Measurements from ENCODE around the gene GPR25. TPM values are rescaled to one million over a fixed set of nuclear protein-coding genes. Genes with fewer than 3 reads are reported as not detected.
"Not testable (repeated sequence)": the region's sequence is repeated elsewhere in the genome, so short reads cannot be mapped to it uniquely, and the experiment has no call there.

Gene GPR25
- total RNA-seq, 1 donor from 2014 or later, result not detected

DNA sequence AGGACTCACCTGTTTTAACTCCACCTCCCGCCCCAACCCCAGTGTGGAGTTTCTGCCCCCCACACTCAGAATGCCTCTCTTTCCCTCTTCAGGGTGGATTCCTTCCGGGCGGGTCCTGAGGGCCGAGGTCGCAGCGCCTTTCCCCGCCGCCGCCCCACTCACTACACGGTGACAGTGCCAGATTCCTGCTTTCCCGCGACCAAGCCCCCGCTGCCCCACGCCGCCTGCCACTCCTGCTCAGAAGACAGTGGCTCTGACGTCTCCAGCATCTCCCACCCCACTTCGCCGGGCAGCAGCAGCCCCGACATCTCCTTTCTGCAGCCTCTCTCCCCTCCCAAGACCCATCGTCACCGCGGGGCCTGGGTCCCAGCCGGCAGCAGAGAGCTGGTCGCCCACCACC, 38.6 kb downstream of the GPR25 start:
- Mint-ChIP-seq H3K27ac (ENCODE audit: unreplicated experiment) (no peak overlapping the region), H3K27me3 (ENCODE audit: low read depth, unreplicated experiment) (no peaks in the 10 kb centered on the region), H3K4me3 (ENCODE audit: unreplicated experiment) (no peak overlapping the region), H3K9me3 (ENCODE audit: unreplicated experiment) (no peaks in the 10 kb centered on the region), H3K36me3 (ENCODE audit: low read depth, unreplicated experiment) (peaks cover 11% of the 10 kb centered on the region), H3K4me1 (ENCODE audit: low read depth, unreplicated experiment) (peaks cover 5% of the 10 kb centered on the region)
- Histone ChIP-seq H4K20me1 (ENCODE audit: insufficient read depth, low read length) (no peaks in the 10 kb centered on the region), H3K4me3 (ENCODE audit: insufficient read depth, low read depth, low read length) (no peak overlapping the region), H3K27ac (ENCODE audit: low read depth, low read length) (no peak overlapping the region), H3K36me3 (ENCODE audit: insufficient read depth, low read length) (no peaks in the 10 kb centered on the region), H3K79me2 (ENCODE audit: insufficient read depth, low read length) (no peaks in the 10 kb centered on the region), H2AFZ (ENCODE audit: low read depth, low read length) (no peak overlapping the region), H3K4me2 (ENCODE audit: low read length) (no peak overlapping the region), H3K9me3 (ENCODE audit: insufficient read depth, low read depth, low read length) (no peaks in the 10 kb centered on the region), H3K4me1 (ENCODE audit: insufficient read depth, low read length) (no peaks in the 10 kb centered on the region), H3K9ac (ENCODE audit: low read length) (no peak overlapping the region), H3K27me3 (ENCODE audit: insufficient read depth, low read length) (no peaks in the 10 kb centered on the region)
- FAIRE-seq (no peak), DNase-seq (ENCODE audit: low read depth) (no peak)
- TF ChIP-seq EZH2 (IDR thresholded peaks at IDR 0.05; ENCODE audit: insufficient read depth, low read length) (no peak), CTCF (IDR thresholded peaks at IDR 0.05; ENCODE audit: insufficient read depth, low read depth, low read length) (no peak)

DNA sequence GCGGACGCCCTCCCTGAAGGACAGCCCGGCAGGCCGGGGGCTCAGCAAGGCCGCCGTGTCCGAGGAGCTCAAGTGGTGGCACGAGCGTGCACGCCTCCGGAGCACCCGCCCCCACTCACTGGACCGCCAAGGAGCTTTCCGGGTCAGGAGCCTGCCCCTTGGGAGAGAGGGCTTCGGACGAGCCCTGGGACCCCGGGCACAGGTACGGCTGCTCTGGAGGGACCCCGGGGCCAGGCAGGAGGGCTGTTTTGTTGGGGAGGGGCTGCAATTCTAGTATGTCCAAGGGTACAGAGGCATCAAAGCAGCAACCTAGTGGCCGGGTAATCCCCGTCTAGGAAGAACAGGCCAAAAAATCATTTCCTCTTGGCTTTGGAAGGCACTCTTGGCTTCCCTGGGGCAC, 39.2 kb downstream of the GPR25 start:
- H3K4me3 ChIP-seq (ENCODE audit: insufficient read depth, low read depth, low read length); H3K4me1 Mint-ChIP-seq (ENCODE audit: low read depth, unreplicated experiment); H3K27me3 Mint-ChIP-seq (ENCODE audit: low read depth, unreplicated experiment); H3K9me3 Mint-ChIP-seq (ENCODE audit: unreplicated experiment); H3K27ac Mint-ChIP-seq (ENCODE audit: unreplicated experiment); H2AFZ ChIP-seq (ENCODE audit: low read depth, low read length); H3K4me2 ChIP-seq (ENCODE audit: low read length); DNase-seq (ENCODE audit: low read depth); H3K4me3 Mint-ChIP-seq (ENCODE audit: unreplicated experiment); H3K36me3 ChIP-seq (ENCODE audit: insufficient read depth, low read length); H3K79me2 ChIP-seq (ENCODE audit: insufficient read depth, low read length); H3K27ac ChIP-seq (ENCODE audit: low read depth, low read length); H3K9me3 ChIP-seq (ENCODE audit: insufficient read depth, low read depth, low read length); FAIRE-seq; H3K27me3 ChIP-seq (ENCODE audit: insufficient read depth, low read length); H4K20me1 ChIP-seq (ENCODE audit: insufficient read depth, low read length); H3K9ac ChIP-seq (ENCODE audit: low read length); H3K4me1 ChIP-seq (ENCODE audit: insufficient read depth, low read length): not testable (repeated sequence)
- peaks cover 11% of the 10 kb centered on the region for H3K36me3 Mint-ChIP-seq (ENCODE audit: low read depth, unreplicated experiment)

GRCh38 chr1:200912737-200913407, 40.1 kb downstream of the GPR25 start:
- H3K9me3 ChIP-seq (ENCODE audit: insufficient read depth, low read depth, low read length), result no peaks in the 10 kb centered on the region
- no peak for TF ChIP-seq CTCF (IDR thresholded peaks at IDR 0.05; ENCODE audit: insufficient read depth, low read depth, low read length)
- TF ChIP-seq EZH2 (IDR thresholded peaks at IDR 0.05; ENCODE audit: insufficient read depth, low read length), result no peak
- no peaks in the 10 kb centered on the region for H3K4me1 Mint-ChIP-seq (ENCODE audit: low read depth, unreplicated experiment)
- H3K4me3 ChIP-seq (ENCODE audit: insufficient read depth, low read depth, low read length), result no peak overlapping the region
- DNase-seq (ENCODE audit: low read depth) (no peak), FAIRE-seq (no peak)
- no peaks in the 10 kb centered on the region for H3K79me2 ChIP-seq (ENCODE audit: insufficient read depth, low read length)
- no peak overlapping the region for H3K9ac ChIP-seq (ENCODE audit: low read length)
- no peaks in the 10 kb centered on the region for H3K9me3 Mint-ChIP-seq (ENCODE audit: unreplicated experiment)
- no peaks in the 10 kb centered on the region for H3K36me3 ChIP-seq (ENCODE audit: insufficient read depth, low read length)
- H3K27me3 ChIP-seq (ENCODE audit: insufficient read depth, low read length), result no peaks in the 10 kb centered on the region
- H3K4me1 ChIP-seq (ENCODE audit: insufficient read depth, low read length), result no peaks in the 10 kb centered on the region
- no peak overlapping the region for H3K4me2 ChIP-seq (ENCODE audit: low read length)
- no peak overlapping the region for H2AFZ ChIP-seq (ENCODE audit: low read depth, low read length)
- no peak overlapping the region for H3K4me3 Mint-ChIP-seq (ENCODE audit: unreplicated experiment)
- H3K36me3 Mint-ChIP-seq (ENCODE audit: low read depth, unreplicated experiment), result peaks cover 11% of the 10 kb centered on the region
- H4K20me1 ChIP-seq (ENCODE audit: insufficient read depth, low read length), result no peaks in the 10 kb centered on the region
- no peak overlapping the region for H3K27ac ChIP-seq (ENCODE audit: low read depth, low read length)
- H3K27me3 Mint-ChIP-seq (ENCODE audit: low read depth, unreplicated experiment), result no peaks in the 10 kb centered on the region
- no peak overlapping the region for H3K27ac Mint-ChIP-seq (ENCODE audit: unreplicated experiment)

Data from astrocyte (in vitro differentiated cells and primary cell).